Activated CD4-positive, alpha-beta T cell treated with anti-CD3 and anti-CD28 coated beads, Interleukin-2, amount 50 U/mL, for 48 hours (primary cell): ENCODE measurements around the gene TAF8.
"Not testable (repeated sequence)": the region's sequence is repeated elsewhere in the genome, so short reads cannot be mapped to it uniquely, and the experiment has no call there.

Experiments
- DNase-seq, 2 experiments: peaks; one replicate each; pipeline ENCODE4 v3.0.0-alpha.2; 2020

Gene TAF8

GRCh38 chr6:42029062-42029685 lies 21.1 kb upstream of the TAF8 start:
- no peak for DNase-seq

GRCh38 chr6:42029881-42030280 lies 20.4 kb upstream of the TAF8 start:
- DNase-seq = no peak

GRCh38 chr6:42030585-42031506 lies 19.5 kb upstream of the TAF8 start:
- DNase-seq = peak; percentile 67 to 76

- no peak for DNase-seq
These were observed 18.0 kb upstream of the TAF8 start for GRCh38 chr6:42032366-42032765.

GRCh38 chr6:42037669-42038068 lies 12.7 kb upstream of the TAF8 start:
- not testable (repeated sequence) for DNase-seq

- no peak for DNase-seq
These were observed 12.2 kb upstream of the TAF8 start for GRCh38 chr6:42038163-42038562.

GRCh38 chr6:42038811-42039408 lies 11.4 kb upstream of the TAF8 start:
- no peak for DNase-seq

- DNase-seq = peak in 1 of 2 experiments; percentile 41
These were observed 9.4 kb upstream of the TAF8 start for GRCh38 chr6:42040856-42041480.

- DNase-seq = peak in 1 of 2 experiments; percentile 29
These were observed 8.8 kb upstream of the TAF8 start for GRCh38 chr6:42041481-42042053.

GRCh38 chr6:42042108-42042507 lies 8.2 kb upstream of the TAF8 start:
- DNase-seq = peak in 1 of 2 experiments; percentile 42

GRCh38 chr6:42043787-42044475 lies 6.4 kb upstream of the TAF8 start:
- peak; percentile 97 to 98 for DNase-seq

GRCh38 chr6:42045538-42046460 lies 4.5 kb upstream of the TAF8 start:
- peak; percentile 75 to 82 for DNase-seq

- DNase-seq = peak; percentile 11 to 21
These were observed 3.7 kb upstream of the TAF8 start for GRCh38 chr6:42046464-42047212.

GRCh38 chr6:42047213-42047590 lies 3.1 kb upstream of the TAF8 start:
- DNase-seq = no peak

GRCh38 chr6:42047790-42048405 lies 2.4 kb upstream of the TAF8 start:
- DNase-seq = peak in 1 of 2 experiments; percentile 29

GRCh38 chr6:42049116-42049809 lies 1.1 kb upstream of the TAF8 start:
- DNase-seq = peak in 1 of 2 experiments; percentile 36

GRCh38 chr6:42049948-42050296 lies 402 bp upstream of the TAF8 start:
- DNase-seq = peak; percentile 59 to 68

- no peak for DNase-seq
These were observed 937 bp downstream of the TAF8 start for GRCh38 chr6:42051268-42051653.

GRCh38 chr6:42053601-42054000 lies 3.3 kb downstream of the TAF8 start:
- no peak for DNase-seq
